HepG2 (cell line): ENCODE results near the gene GUCA1A. TPM values are rescaled to one million over a fixed set of nuclear protein-coding genes. Genes with fewer than 3 reads are reported as not detected.
A peak's percentile ranks its signal among the peaks of the same experiment; 100 is the strongest.

Source experiments
- ARNT ChIP-seq: fragments of 450-650 bp; IDR thresholded peaks from 2 replicates; pipeline ENCODE4 v1.6.1; 2017
- BRD4 ChIP-seq: sonication (generic); formaldehyde crosslinking; IDR thresholded peaks from 2 replicates; pipeline ENCODE4 v1.4.0; 2020; ENCODE audit warnings: missing genetic modification reagents
- IKZF4 ChIP-seq: sonication (generic); formaldehyde crosslinking; IDR thresholded peaks from 2 replicates; pipeline ENCODE4 v1.5.1; 2020; ENCODE audit warnings: borderline replicate concordance, mild to moderate bottlenecking, low read depth, missing genetic modification reagents; ENCODE audit errors: not compliant biosample characterization
- JUN ChIP-seq: sonication (generic); formaldehyde crosslinking; IDR thresholded peaks from 2 replicates; pipeline ENCODE4 v1.4.0; 2020; ENCODE audit warnings: mild to moderate bottlenecking, missing genetic modification reagents
- KAT2B ChIP-seq: fragments of 150-350 bp; IDR thresholded peaks from 2 replicates; pipeline ENCODE4 v1.6.1; 2014; ENCODE audit warnings: low read depth, low read length, borderline replicate concordance
- MEIS2 ChIP-seq: sonication (generic); formaldehyde crosslinking; IDR thresholded peaks from 2 replicates; pipeline ENCODE4 v1.9.0; 2021; ENCODE audit warnings: mild to moderate bottlenecking, missing genetic modification reagents
- POLR2AphosphoS5 ChIP-seq: IDR thresholded peaks from 2 replicates; pipeline ENCODE4 v1.6.1; 2012; ENCODE audit warnings: low read depth, low read length
- SP2 ChIP-seq: sonication (generic); formaldehyde crosslinking; IDR thresholded peaks from 2 replicates; pipeline ENCODE4 v1.5.1; 2020; ENCODE audit warnings: mild to moderate bottlenecking, missing genetic modification reagents
- ZNF17 ChIP-seq: sonication (generic); formaldehyde crosslinking; IDR thresholded peaks from 2 replicates; pipeline ENCODE4 v1.5.0; 2020; ENCODE audit warnings: mild to moderate bottlenecking, missing genetic modification reagents
- ZNF205 ChIP-seq: IDR thresholded peaks from 2 replicates; pipeline ENCODE4 v1.6.1; 2018; ENCODE audit warnings: missing biosample characterization, missing genetic modification reagents
- ZNF549 ChIP-seq: sonication (generic); formaldehyde crosslinking; IDR thresholded peaks from 2 replicates; pipeline ENCODE4 v1.5.0; 2020; ENCODE audit warnings: missing genetic modification reagents
- ZNF7 ChIP-seq: IDR thresholded peaks from 2 replicates; pipeline ENCODE4 v1.6.1; 2016; ENCODE audit warnings: missing biosample characterization, missing genetic modification reagents
- ZNF761 ChIP-seq: sonication (generic); formaldehyde crosslinking; conservative IDR thresholded peaks from 2 replicates; pipeline ENCODE4 v1.4.0; 2020; ENCODE audit warnings: mild to moderate bottlenecking, missing genetic modification reagents
- ZNF879 ChIP-seq: sonication (generic); formaldehyde crosslinking; IDR thresholded peaks from 2 replicates; pipeline ENCODE4 v1.8.1; 2023; ENCODE audit warnings: missing genetic modification reagents
- polyA plus RNA-seq, 8 experiments: library from polyadenylated mRNA; depleted of rRNA in 3 of 8; stranded (reverse) in 7 of 8; unstranded in 1 of 8; fragments of >200 nt; fragmentation: Illumina TruSeq in 4 of 8; extraction: Trizol in 4 of 8; gene quantifications; 2 replicates each; pipeline versions ENCODE4 v1.2.1 to v1.2.3, GENCODE V29; 2011 to 2016; ENCODE audit warnings: low read depth in 4 of 8, missing spikeins in 1 of 8, mixed read lengths in 1 of 8; ENCODE audit not compliant: insufficient read depth in 1 of 8
- total RNA-seq, 5 experiments: library from RNA; depleted of rRNA; stranded (reverse); fragments of >200 nt; fragmentation: Illumina TruSeq; extraction: Trizol; gene quantifications; 2 replicates each; pipeline ENCODE4 v1.2.3, GENCODE V29; 2016; ENCODE audit warnings: low read depth in 1 of 5
- TF ChIP-seq, protein P1 (sequence below): sonication (generic); formaldehyde crosslinking; IDR thresholded peaks from 2 replicates; pipeline ENCODE4 v1.8.0; 2022; ENCODE audit warnings: missing genetic modification reagents, mild to moderate bottlenecking, moderate library complexity, borderline replicate concordance
- TF ChIP-seq, protein P2 (sequence below): IDR thresholded peaks from 2 replicates; pipeline ENCODE4 v1.6.1; 2016; ENCODE audit warnings: control low read depth
- TF ChIP-seq, protein P3 (sequence below): sonication (generic); formaldehyde crosslinking; conservative IDR thresholded peaks from 2 replicates; pipeline ENCODE4 v1.4.0; 2020; ENCODE audit warnings: missing genetic modification reagents
- TF ChIP-seq, protein P4 (sequence below): sonication (generic); formaldehyde crosslinking; IDR thresholded peaks from 2 replicates; pipeline ENCODE4 v1.5.0; 2020; ENCODE audit warnings: missing genetic modification reagents
- TF ChIP-seq, protein P5 (sequence below): sonication (generic); formaldehyde crosslinking; IDR thresholded peaks from 2 replicates; pipeline ENCODE4 v1.5.0; 2020; ENCODE audit warnings: missing genetic modification reagents
- TF ChIP-seq, protein P6 (sequence below): sonication (generic); formaldehyde crosslinking; conservative IDR thresholded peaks from 2 replicates; pipeline ENCODE4 v1.4.0; 2020; ENCODE audit warnings: missing genetic modification reagents

The GUCA1A gene
- total and polyA plus RNA-seq, 2 of the 13 experiments (the other 11 are each of a cell fraction or from before 2014, with no cell fraction given), result not detected

DNA sequence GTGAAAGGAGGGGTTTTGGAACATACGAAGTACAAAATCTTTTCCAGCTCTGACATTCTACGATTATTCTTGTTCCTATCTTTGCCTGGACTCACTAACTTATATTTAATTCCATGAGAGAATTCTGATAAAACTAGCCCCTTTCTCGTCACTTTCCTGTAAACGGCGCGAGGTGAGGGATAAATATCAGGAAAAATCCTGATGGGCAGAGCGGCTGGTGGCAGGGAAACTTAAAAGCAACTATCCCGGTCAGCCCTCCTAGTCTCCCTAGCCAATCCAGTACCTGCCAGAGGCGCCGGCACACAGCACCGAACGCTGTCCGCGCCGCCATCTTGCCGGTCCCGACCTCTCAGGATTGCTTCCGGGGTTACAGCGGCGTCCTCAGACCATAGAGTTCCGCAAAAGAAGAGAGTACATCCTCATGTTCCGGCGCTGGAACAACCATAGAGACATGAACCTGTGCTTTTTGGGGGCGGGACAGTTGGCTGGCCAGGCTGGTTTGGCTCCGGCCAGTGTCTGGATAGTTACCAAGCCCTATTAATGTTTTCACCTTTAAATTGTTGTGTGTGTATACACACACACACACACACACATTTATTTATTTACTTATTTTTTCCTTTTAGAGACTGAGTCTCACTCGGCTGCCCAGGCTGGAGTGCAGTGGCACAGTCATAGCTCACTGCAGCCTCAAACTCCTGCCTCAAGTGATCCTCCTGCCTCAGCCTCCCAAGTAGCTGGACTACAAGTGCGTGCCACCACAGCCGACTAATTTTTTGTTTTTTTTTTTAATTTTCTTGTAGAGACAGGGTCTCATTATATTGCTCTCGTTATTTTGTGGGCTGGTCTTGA is 44.6 kb downstream of the GUCA1A start, which contains the start of gene MRPS10 (continued):
- TF ChIP-seq, protein P1, sequence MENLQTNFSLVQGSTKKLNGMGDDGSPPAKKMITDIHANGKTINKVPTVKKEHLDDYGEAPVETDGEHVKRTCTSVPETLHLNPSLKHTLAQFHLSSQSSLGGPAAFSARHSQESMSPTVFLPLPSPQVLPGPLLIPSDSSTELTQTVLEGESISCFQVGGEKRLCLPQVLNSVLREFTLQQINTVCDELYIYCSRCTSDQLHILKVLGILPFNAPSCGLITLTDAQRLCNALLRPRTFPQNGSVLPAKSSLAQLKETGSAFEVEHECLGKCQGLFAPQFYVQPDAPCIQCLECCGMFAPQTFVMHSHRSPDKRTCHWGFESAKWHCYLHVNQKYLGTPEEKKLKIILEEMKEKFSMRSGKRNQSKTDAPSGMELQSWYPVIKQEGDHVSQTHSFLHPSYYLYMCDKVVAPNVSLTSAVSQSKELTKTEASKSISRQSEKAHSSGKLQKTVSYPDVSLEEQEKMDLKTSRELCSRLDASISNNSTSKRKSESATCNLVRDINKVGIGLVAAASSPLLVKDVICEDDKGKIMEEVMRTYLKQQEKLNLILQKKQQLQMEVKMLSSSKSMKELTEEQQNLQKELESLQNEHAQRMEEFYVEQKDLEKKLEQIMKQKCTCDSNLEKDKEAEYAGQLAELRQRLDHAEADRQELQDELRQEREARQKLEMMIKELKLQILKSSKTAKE (CRISPR knock-in tag), result no peak
- TF ChIP-seq ZNF549 (CRISPR knock-in tag), result no peak
- TF ChIP-seq, protein P2, sequence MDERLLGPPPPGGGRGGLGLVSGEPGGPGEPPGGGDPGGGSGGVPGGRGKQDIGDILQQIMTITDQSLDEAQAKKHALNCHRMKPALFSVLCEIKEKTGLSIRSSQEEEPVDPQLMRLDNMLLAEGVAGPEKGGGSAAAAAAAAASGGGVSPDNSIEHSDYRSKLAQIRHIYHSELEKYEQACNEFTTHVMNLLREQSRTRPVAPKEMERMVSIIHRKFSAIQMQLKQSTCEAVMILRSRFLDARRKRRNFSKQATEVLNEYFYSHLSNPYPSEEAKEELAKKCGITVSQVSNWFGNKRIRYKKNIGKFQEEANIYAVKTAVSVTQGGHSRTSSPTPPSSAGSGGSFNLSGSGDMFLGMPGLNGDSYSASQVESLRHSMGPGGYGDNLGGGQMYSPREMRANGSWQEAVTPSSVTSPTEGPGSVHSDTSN, result no peak
- no peak for TF ChIP-seq ZNF879 (CRISPR knock-in tag)
- no peak for TF ChIP-seq ZNF761 (CRISPR knock-in tag)
- TF ChIP-seq, protein P3, sequence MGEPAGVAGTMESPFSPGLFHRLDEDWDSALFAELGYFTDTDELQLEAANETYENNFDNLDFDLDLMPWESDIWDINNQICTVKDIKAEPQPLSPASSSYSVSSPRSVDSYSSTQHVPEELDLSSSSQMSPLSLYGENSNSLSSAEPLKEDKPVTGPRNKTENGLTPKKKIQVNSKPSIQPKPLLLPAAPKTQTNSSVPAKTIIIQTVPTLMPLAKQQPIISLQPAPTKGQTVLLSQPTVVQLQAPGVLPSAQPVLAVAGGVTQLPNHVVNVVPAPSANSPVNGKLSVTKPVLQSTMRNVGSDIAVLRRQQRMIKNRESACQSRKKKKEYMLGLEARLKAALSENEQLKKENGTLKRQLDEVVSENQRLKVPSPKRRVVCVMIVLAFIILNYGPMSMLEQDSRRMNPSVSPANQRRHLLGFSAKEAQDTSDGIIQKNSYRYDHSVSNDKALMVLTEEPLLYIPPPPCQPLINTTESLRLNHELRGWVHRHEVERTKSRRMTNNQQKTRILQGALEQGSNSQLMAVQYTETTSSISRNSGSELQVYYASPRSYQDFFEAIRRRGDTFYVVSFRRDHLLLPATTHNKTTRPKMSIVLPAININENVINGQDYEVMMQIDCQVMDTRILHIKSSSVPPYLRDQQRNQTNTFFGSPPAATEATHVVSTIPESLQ (CRISPR knock-in tag), result no peak
- TF ChIP-seq ZNF17, result no peak
- peak; percentile 29; the same call in 1 of the 2 replicates for TF ChIP-seq ZNF7 (CRISPR knock-in tag)
- TF ChIP-seq BRD4, result peak; percentile 66; the same call in 1 of the 2 replicates
- peak; percentile 83 for TF ChIP-seq MEIS2 (CRISPR knock-in tag)
- TF ChIP-seq, protein P4, sequence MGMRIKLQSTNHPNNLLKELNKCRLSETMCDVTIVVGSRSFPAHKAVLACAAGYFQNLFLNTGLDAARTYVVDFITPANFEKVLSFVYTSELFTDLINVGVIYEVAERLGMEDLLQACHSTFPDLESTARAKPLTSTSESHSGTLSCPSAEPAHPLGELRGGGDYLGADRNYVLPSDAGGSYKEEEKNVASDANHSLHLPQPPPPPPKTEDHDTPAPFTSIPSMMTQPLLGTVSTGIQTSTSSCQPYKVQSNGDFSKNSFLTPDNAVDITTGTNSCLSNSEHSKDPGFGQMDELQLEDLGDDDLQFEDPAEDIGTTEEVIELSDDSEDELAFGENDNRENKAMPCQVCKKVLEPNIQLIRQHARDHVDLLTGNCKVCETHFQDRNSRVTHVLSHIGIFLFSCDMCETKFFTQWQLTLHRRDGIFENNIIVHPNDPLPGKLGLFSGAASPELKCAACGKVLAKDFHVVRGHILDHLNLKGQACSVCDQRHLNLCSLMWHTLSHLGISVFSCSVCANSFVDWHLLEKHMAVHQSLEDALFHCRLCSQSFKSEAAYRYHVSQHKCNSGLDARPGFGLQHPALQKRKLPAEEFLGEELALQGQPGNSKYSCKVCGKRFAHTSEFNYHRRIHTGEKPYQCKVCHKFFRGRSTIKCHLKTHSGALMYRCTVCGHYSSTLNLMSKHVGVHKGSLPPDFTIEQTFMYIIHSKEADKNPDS (CRISPR knock-in tag), result no peak
- TF ChIP-seq, protein P5, sequence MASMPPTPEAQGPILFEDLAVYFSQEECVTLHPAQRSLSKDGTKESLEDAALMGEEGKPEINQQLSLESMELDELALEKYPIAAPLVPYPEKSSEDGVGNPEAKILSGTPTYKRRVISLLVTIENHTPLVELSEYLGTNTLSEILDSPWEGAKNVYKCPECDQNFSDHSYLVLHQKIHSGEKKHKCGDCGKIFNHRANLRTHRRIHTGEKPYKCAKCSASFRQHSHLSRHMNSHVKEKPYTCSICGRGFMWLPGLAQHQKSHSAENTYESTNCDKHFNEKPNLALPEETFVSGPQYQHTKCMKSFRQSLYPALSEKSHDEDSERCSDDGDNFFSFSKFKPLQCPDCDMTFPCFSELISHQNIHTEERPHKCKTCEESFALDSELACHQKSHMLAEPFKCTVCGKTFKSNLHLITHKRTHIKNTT (CRISPR knock-in tag), result no peak
- no peak for TF ChIP-seq IKZF4 (CRISPR knock-in tag)
- TF ChIP-seq KAT2B, result no peak
- TF ChIP-seq ARNT, result no peak
- TF ChIP-seq, protein P6, sequence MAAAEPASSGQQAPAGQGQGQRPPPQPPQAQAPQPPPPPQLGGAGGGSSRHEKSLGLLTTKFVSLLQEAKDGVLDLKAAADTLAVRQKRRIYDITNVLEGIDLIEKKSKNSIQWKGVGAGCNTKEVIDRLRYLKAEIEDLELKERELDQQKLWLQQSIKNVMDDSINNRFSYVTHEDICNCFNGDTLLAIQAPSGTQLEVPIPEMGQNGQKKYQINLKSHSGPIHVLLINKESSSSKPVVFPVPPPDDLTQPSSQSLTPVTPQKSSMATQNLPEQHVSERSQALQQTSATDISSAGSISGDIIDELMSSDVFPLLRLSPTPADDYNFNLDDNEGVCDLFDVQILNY (CRISPR knock-in tag), result 0 out of 2 replicates have a peak, but pooled peaks have one; percentile 29
- TF ChIP-seq JUN, result no peak
- TF ChIP-seq SP2 (CRISPR knock-in tag), result peak; percentile 60; the same call in 1 of the 2 replicates
- peak; percentile 81 for TF ChIP-seq ZNF205 (CRISPR knock-in tag)
- peak; percentile 91 for TF ChIP-seq POLR2AphosphoS5
